Measurements from ENCODE around the gene KCNAB1.

KCNAB1 gene

DNA sequence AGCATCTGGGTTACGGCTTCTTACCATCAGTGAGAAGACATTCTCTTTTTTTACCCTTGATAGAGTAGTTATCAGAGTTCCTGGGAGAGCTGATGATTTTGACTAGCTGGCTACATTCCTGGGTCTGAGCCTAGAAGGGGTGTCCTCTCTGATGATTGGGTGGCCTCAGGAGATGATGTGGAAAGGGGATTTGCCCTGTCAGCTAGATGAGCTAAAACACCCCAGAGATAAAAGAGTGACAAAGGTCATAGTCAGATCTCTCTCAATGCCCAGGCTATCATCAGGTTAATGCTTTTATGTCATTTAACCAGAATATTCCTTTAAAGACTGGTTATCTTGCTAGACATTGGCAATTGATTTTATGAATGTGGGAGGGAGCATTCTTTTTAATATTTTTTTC lies 130.2 kb downstream of the KCNAB1 start:
- no peak for TF ChIP-seq SIN3A (IDR thresholded peaks at IDR 0.05; ENCODE audit: borderline replicate concordance, insufficient read depth, low read length)
- no peak for TF ChIP-seq POLR2AphosphoS5 (IDR thresholded peaks at IDR 0.05; ENCODE audit: low read depth, low read length)
- TF ChIP-seq FOXP2 (optimal IDR thresholded peaks at IDR 0.05; ENCODE audit: borderline replicate concordance, extremely low read depth, extremely low read length, insufficient read depth): no peak
- TF ChIP-seq, protein P1, sequence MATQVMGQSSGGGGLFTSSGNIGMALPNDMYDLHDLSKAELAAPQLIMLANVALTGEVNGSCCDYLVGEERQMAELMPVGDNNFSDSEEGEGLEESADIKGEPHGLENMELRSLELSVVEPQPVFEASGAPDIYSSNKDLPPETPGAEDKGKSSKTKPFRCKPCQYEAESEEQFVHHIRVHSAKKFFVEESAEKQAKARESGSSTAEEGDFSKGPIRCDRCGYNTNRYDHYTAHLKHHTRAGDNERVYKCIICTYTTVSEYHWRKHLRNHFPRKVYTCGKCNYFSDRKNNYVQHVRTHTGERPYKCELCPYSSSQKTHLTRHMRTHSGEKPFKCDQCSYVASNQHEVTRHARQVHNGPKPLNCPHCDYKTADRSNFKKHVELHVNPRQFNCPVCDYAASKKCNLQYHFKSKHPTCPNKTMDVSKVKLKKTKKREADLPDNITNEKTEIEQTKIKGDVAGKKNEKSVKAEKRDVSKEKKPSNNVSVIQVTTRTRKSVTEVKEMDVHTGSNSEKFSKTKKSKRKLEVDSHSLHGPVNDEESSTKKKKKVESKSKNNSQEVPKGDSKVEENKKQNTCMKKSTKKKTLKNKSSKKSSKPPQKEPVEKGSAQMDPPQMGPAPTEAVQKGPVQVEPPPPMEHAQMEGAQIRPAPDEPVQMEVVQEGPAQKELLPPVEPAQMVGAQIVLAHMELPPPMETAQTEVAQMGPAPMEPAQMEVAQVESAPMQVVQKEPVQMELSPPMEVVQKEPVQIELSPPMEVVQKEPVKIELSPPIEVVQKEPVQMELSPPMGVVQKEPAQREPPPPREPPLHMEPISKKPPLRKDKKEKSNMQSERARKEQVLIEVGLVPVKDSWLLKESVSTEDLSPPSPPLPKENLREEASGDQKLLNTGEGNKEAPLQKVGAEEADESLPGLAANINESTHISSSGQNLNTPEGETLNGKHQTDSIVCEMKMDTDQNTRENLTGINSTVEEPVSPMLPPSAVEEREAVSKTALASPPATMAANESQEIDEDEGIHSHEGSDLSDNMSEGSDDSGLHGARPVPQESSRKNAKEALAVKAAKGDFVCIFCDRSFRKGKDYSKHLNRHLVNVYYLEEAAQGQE (IDR thresholded peaks at IDR 0.05; ENCODE audit: insufficient read depth in 1 of 2, low read depth in 2 of 2, low read length in 2 of 2): no peak
- no peak for TF ChIP-seq TAF1 (IDR thresholded peaks at IDR 0.05; ENCODE audit: borderline replicate concordance, insufficient read depth, low read length)

GRCh38 chr3:156251424-156251823 lies 131.0 kb downstream of the KCNAB1 start:
- TF ChIP-seq FOXP2 (optimal IDR thresholded peaks at IDR 0.05; ENCODE audit: borderline replicate concordance, extremely low read depth, extremely low read length, insufficient read depth): no peak
- no peak for TF ChIP-seq TAF1 (IDR thresholded peaks at IDR 0.05; ENCODE audit: borderline replicate concordance, insufficient read depth, low read length)
- TF ChIP-seq POLR2AphosphoS5 (IDR thresholded peaks at IDR 0.05; ENCODE audit: low read depth, low read length): no peak
- TF ChIP-seq, protein P1 (IDR thresholded peaks at IDR 0.05; ENCODE audit: insufficient read depth in 1 of 2, low read depth in 2 of 2, low read length in 2 of 2): no peak
- no peak for TF ChIP-seq SIN3A (IDR thresholded peaks at IDR 0.05; ENCODE audit: borderline replicate concordance, insufficient read depth, low read length)

GRCh38 chr3:156252656-156253055 lies 132.3 kb downstream of the KCNAB1 start:
- TF ChIP-seq FOXP2 (optimal IDR thresholded peaks at IDR 0.05; ENCODE audit: borderline replicate concordance, extremely low read depth, extremely low read length, insufficient read depth): no peak
- TF ChIP-seq, protein P1 (IDR thresholded peaks at IDR 0.05; ENCODE audit: insufficient read depth in 1 of 2, low read depth in 2 of 2, low read length in 2 of 2): no peak
- no peak for TF ChIP-seq TAF1 (IDR thresholded peaks at IDR 0.05; ENCODE audit: borderline replicate concordance, insufficient read depth, low read length)
- TF ChIP-seq SIN3A (IDR thresholded peaks at IDR 0.05; ENCODE audit: borderline replicate concordance, insufficient read depth, low read length): no peak
- no peak for TF ChIP-seq POLR2AphosphoS5 (IDR thresholded peaks at IDR 0.05; ENCODE audit: low read depth, low read length)

GRCh38 chr3:156253150-156253549 lies 132.8 kb downstream of the KCNAB1 start:
- TF ChIP-seq SIN3A (IDR thresholded peaks at IDR 0.05; ENCODE audit: borderline replicate concordance, insufficient read depth, low read length): no peak
- TF ChIP-seq FOXP2 (optimal IDR thresholded peaks at IDR 0.05; ENCODE audit: borderline replicate concordance, extremely low read depth, extremely low read length, insufficient read depth): no peak

- TF ChIP-seq POLR2AphosphoS5 (IDR thresholded peaks at IDR 0.05; ENCODE audit: low read depth, low read length) (no peak), TAF1 (IDR thresholded peaks at IDR 0.05; ENCODE audit: borderline replicate concordance, insufficient read depth, low read length) (no peak), FOXP2 (optimal IDR thresholded peaks at IDR 0.05; ENCODE audit: borderline replicate concordance, extremely low read depth, extremely low read length, insufficient read depth) (no peak), SIN3A (IDR thresholded peaks at IDR 0.05; ENCODE audit: borderline replicate concordance, insufficient read depth, low read length) (no peak)
- TF ChIP-seq, protein P1 (IDR thresholded peaks at IDR 0.05; ENCODE audit: insufficient read depth in 1 of 2, low read depth in 2 of 2, low read length in 2 of 2): no peak
Observed at GRCh38 chr3:156256256-156256655, 135.9 kb downstream of the KCNAB1 start.

Data from PFSK-1 (cell line).